Measurements from ENCODE around the gene CREB3L2.
A peak's percentile ranks its signal among the peaks of the same experiment; 100 is the strongest.

CREB3L2 gene

DNA sequence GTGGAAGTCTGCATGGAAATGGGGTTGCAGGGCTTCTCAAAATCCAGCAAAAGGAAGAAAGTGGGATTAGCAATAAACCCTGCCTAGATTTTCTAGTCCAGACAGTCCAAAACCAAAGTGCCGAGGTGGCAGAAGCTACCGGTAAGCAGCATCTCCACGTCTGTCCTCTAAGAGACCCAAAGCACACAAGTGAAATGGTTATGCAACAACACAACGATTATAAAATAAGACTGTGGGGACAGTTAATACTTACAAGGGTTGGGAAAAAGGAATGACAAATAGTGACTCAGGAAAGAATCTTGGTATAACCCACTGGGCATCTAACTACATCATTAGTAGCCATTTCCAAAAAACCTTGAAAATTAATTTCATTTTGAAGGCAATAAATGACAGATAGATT, 24.7 kb downstream of the CREB3L2 start:
- TF ChIP-seq, protein P1, sequence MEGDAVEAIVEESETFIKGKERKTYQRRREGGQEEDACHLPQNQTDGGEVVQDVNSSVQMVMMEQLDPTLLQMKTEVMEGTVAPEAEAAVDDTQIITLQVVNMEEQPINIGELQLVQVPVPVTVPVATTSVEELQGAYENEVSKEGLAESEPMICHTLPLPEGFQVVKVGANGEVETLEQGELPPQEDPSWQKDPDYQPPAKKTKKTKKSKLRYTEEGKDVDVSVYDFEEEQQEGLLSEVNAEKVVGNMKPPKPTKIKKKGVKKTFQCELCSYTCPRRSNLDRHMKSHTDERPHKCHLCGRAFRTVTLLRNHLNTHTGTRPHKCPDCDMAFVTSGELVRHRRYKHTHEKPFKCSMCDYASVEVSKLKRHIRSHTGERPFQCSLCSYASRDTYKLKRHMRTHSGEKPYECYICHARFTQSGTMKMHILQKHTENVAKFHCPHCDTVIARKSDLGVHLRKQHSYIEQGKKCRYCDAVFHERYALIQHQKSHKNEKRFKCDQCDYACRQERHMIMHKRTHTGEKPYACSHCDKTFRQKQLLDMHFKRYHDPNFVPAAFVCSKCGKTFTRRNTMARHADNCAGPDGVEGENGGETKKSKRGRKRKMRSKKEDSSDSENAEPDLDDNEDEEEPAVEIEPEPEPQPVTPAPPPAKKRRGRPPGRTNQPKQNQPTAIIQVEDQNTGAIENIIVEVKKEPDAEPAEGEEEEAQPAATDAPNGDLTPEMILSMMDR (IDR thresholded peaks at IDR 0.05; ENCODE audit: low read depth, low read length), result no peak
- H3K4me3 ChIP-seq (ENCODE audit: low read depth, low read length), result no peak overlapping the region
- in situ Hi-C loops (cut with HindIII; ENCODE audit: low sequenced_read_pairs), result no loop called here
- DNase-seq (ENCODE audit: low read depth, low spot score), result no peak

DNA sequence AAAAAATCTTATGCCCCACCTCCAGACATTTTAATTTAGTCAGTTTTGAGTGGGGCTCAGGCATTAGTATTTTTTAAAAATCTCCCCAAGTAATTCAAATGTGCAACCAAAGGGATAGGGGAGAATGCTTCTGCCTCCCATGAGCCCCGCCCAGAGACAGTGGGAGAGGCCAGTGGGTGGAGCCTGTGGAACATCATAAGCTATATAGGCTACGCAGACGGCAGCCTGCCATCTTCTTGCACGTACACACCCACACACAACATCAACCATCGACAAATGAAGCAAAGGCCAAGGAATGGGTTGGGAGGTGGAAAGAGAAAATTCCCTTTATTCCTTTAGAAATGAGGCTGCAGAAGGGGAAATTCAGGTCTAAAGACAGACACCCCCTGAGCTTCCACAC, 25.2 kb downstream of the CREB3L2 start:
- no peak overlapping the region for H3K4me3 ChIP-seq (ENCODE audit: low read depth, low read length)
- in situ Hi-C loops (cut with HindIII; ENCODE audit: low sequenced_read_pairs), result no loop called here
- DNase-seq (ENCODE audit: low read depth, low spot score), result no peak
- TF ChIP-seq, protein P1 (IDR thresholded peaks at IDR 0.05; ENCODE audit: low read depth, low read length), result no peak

DNA sequence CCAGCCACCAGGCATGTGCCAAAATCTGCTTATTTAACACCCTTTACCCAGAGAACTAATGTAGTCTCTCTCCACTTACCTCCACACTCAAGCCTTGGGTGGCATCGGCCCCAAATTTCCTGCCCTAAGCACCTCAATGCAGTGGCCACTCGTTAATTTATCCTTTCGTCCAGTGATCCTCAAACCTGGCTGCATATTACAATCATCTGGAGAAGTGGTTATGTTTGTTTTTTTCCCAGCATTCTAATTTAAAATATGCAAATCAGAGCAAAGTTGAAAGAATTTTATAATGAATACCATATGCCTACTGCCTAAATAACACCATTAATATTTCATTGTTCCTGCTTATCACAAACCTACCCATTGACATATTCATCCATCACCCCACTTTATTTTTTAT, 25.7 kb downstream of the CREB3L2 start:
- DNase-seq (ENCODE audit: low read depth, low spot score), result no peak
- TF ChIP-seq, protein P1 (IDR thresholded peaks at IDR 0.05; ENCODE audit: low read depth, low read length), result no peak
- H3K4me3 ChIP-seq (ENCODE audit: low read depth, low read length), result no peak overlapping the region
- in situ Hi-C loops (cut with HindIII; ENCODE audit: low sequenced_read_pairs), result no loop called here

DNA sequence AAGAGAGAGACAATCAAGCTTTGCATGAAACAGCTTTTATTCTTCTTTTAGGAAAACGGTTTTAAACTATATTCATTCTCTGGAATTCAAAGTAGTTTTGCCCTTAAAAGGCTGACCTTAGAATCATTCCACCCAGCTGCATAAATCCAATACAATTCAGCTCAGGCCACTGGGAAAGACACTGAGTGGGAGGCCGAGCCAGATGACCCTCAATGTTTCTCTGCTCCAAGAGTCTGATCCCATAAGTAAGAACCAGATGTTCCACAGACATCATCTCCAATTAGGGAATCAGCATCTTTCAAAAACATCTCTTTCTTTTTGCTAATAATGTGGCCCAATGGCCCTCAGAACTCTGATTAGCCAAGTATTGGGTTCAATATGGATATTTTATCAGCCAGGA, 26.1 kb downstream of the CREB3L2 start:
- no peak overlapping the region for H3K4me3 ChIP-seq (ENCODE audit: low read depth, low read length)
- in situ Hi-C loops (cut with HindIII; ENCODE audit: low sequenced_read_pairs), result no loop called here
- TF ChIP-seq, protein P1 (IDR thresholded peaks at IDR 0.05; ENCODE audit: low read depth, low read length), result no peak
- DNase-seq (ENCODE audit: low read depth, low spot score), result no peak

DNA sequence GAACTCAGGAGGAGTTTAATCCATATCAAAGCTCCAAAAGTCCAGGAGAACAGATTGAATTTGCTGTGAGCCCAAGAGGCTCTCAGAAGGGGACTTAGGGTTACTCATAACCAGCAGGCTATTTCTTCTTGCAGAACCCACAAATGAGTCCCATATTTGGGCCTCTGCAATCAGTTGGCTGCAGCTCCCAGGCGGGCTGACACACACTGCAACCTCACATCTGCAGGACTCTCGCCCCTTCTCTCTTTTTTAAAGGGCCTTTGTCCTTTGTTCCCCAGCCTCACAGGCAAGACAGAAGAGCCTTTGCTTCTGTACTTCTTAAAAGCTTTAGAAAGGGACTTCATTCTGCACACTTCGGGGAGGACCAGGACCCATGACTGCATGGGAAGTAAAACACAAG, 26.7 kb downstream of the CREB3L2 start:
- in situ Hi-C loops (cut with HindIII; ENCODE audit: low sequenced_read_pairs), result no loop called here
- TF ChIP-seq, protein P1 (IDR thresholded peaks at IDR 0.05; ENCODE audit: low read depth, low read length), result no peak
- peak; percentile 81 for DNase-seq (ENCODE audit: low read depth, low spot score)
- H3K4me3 ChIP-seq (ENCODE audit: low read depth, low read length), result no peak overlapping the region

DNA sequence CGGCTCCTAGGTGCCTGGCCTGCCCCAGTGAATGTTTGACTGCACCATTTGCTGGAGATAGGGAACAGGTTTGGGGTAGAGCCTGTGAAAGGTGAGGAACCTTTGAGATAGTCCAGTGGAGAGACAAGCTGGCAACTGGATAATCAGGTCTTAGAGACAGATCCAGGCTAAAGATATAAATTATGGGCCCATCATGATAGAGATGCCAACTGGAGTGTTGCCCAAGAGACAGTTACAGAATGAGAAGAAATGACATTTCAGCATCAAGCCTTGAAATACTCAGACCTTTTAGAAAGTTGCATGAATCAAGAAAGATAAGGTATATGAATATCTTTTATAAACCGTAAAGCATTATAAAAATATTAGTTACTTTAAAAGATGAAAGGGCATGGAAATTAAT, 27.1 kb downstream of the CREB3L2 start:
- TF ChIP-seq, protein P1 (IDR thresholded peaks at IDR 0.05; ENCODE audit: low read depth, low read length), result no peak
- no peak overlapping the region for H3K4me3 ChIP-seq (ENCODE audit: low read depth, low read length)
- DNase-seq (ENCODE audit: low read depth, low spot score), result no peak
- in situ Hi-C loops (cut with HindIII; ENCODE audit: low sequenced_read_pairs), result no loop called here
